OCI-LY7 (cell line): ENCODE measurements around the gene FLRT1.

ENCODE experiments used
- CTCF ChIP-seq: fragments of 200-600 bp; sonication (generic); conservative IDR thresholded peaks from 2 replicates; pipeline ENCODE4 v1.5.1; 2014; ENCODE audit warnings: mild to moderate bottlenecking, antibody characterized with exemption, low read length, moderate library complexity, mixed read lengths
- EZH2phosphoT487 ChIP-seq: fragments of 200-600 bp; sonication (generic); IDR thresholded peaks from 2 replicates; pipeline ENCODE4 v1.6.1; 2018; ENCODE audit warnings: low read depth, borderline replicate concordance, mild to moderate bottlenecking, mixed run types, antibody characterized with exemption, low read length, moderate library complexity, mixed read lengths

GRCh38 chr11:64023712-64024710 lies 11.7 kb upstream of the FLRT1 start:
- no peak for TF ChIP-seq CTCF
- TF ChIP-seq EZH2phosphoT487 = no peak
